ENCODE data around the gene FKBP8.

The FKBP8 gene

DNA sequence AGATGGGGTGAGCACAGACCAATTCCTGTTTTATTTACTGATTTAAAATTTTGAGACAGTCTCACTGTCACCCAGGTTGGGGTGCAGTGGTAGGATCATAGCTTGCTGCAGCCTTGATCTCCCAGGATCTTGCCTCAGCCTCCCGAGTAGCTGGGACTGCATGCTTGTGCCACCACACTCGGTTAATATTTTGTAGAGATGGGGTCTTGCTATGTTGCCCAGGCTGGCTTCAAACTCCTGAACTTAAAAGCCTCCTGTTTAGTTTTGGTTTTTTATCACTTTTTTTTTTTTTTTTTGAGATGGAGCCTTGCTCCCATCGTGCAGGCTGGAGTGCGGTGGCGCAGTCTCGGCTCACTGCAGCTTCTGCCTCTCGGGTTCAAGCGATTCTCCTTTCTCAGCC lies 33.0 kb upstream of the FKBP8 start:
- TF ChIP-seq POLR2A (IDR thresholded peaks at IDR 0.05; ENCODE audit: extremely low read depth, insufficient read length) = no peak
- TF ChIP-seq, protein P1, sequence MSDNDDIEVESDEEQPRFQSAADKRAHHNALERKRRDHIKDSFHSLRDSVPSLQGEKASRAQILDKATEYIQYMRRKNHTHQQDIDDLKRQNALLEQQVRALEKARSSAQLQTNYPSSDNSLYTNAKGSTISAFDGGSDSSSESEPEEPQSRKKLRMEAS (IDR thresholded peaks at IDR 0.05; ENCODE audit: low read depth, low read length) = no peak
- no peak for TF ChIP-seq MYC (IDR thresholded peaks at IDR 0.05; ENCODE audit: low read depth, low read length)
- no peak for TF ChIP-seq CTCF (IDR thresholded peaks at IDR 0.05; ENCODE audit: low read depth, low read length)
- no peak overlapping the region for H3K4me3 ChIP-seq (ENCODE audit: low read depth, low read length)
- DNase-seq (ENCODE audit: low read depth) = no peak

DNA sequence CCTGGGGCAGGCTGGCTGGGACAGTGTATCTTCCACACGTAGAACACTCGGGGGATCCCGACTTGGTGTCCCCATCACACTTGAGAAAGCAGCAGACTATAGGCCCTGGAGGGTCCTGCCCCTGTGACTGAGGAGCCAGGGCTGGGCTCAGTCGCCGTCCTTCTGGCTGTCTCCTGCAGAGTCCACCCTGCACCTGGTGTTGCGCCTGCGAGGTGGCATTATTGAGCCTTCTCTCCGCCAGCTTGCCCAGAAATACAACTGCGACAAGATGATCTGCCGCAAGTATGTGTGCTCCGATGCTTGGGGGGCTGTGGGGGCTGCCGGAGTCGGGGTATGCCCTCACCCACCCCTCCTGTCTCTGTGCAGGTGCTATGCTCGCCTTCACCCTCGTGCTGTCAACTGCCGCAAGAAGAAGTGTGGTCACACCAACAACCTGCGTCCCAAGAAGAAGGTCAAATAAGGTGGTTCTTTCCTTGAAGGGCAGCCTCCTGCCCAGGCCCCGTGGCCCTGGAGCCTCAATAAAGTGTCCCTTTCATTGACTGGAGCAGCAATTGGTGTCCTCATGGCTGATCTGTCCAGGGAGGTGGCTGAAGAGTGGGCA lies 31.4 kb upstream of the FKBP8 start:
- no peak for DNase-seq (ENCODE audit: low read depth)

DNA sequence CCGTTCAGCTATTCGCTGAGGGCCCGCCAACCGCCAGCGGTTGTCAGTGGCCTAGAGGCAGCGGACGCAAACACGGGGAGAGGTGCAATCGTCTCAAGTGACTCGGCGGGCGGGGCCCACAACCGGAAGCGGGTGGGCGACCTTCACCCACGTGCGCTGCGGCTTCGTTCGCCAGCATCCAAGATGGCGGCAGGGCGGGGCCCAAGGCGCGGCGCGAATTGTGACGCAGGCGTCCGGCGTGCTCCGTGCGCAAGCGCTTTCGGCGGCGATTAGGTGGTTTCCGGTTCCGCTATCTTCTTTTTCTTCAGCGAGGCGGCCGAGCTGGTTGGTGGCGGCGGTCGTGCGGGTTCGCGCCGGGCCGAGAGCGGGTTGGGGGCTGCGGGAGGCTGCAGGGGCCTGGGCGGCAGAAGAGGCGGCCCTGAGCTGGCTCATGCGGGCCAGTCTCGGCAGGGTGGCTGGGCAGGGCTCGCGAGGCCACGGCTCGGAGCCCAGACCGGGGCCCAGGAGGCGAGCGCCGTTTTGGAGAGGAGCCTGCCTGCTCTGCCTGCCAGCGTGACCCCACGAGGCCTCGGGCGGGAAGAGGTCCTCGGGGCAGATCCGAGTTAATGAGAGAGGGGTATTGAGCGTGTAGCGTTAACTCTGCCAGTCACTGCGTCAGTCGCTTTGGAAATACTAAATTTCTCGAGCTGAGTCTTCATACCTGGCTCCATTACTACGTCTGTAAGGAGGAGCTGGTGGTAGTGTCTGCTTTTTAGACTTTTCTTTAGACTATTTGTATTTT lies 28.4 kb upstream of the FKBP8 start, which contains the start of gene UBA52:
TSS of gene UBA52 (plus strand) at position 294 of the 781 bp plus-strand sequence. CDS start 1,444 bp downstream, outside the sequence.
- H3K4me3 ChIP-seq (ENCODE audit: low read depth, low read length) = peak within 1 kb of the TSS; percentile 100
- TF ChIP-seq CTCF (IDR thresholded peaks at IDR 0.05; ENCODE audit: low read depth, low read length) (no peak), POLR2A (IDR thresholded peaks at IDR 0.05; ENCODE audit: extremely low read depth, insufficient read length) (peak; percentile 91), MYC (IDR thresholded peaks at IDR 0.05; ENCODE audit: low read depth, low read length) (peak; percentile 99)
- TF ChIP-seq, protein P1 (IDR thresholded peaks at IDR 0.05; ENCODE audit: low read depth, low read length) = peak; percentile 100
- DNase-seq (ENCODE audit: low read depth) = peak; percentile 98

More for the DNA sequence above, 31.4 kb upstream of the FKBP8 start:
- H3K4me3 ChIP-seq (ENCODE audit: low read depth, low read length) = no peak overlapping the region
- TF ChIP-seq MYC (IDR thresholded peaks at IDR 0.05; ENCODE audit: low read depth, low read length) (no peak), POLR2A (IDR thresholded peaks at IDR 0.05; ENCODE audit: extremely low read depth, insufficient read length) (no peak), CTCF (IDR thresholded peaks at IDR 0.05; ENCODE audit: low read depth, low read length) (no peak)
- TF ChIP-seq, protein P1 (IDR thresholded peaks at IDR 0.05; ENCODE audit: low read depth, low read length) = no peak

DNA sequence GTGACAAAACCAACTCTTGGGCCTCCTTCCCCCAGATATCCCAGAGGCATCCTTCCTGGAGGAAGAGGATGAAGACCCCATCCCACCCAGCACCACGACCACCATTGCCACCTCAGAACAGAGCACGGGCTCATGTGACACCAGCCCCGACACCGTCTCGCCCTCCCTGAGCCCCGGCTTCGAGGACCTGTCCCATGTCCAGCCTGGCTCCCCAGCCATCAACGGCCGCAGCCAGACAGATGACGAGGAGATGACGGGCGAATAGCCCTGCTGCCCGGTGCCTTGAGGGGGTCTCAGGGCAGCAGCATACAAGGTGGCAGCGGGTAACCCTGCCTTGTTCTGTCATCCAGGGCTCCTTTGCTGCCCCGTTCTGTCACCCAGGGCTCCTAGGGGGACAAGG lies 25.0 kb upstream of the FKBP8 start:
- TF ChIP-seq, protein P1 (IDR thresholded peaks at IDR 0.05; ENCODE audit: low read depth, low read length) = no peak
- DNase-seq (ENCODE audit: low read depth) = no peak
- H3K4me3 ChIP-seq (ENCODE audit: low read depth, low read length) = no peak overlapping the region

DNA sequence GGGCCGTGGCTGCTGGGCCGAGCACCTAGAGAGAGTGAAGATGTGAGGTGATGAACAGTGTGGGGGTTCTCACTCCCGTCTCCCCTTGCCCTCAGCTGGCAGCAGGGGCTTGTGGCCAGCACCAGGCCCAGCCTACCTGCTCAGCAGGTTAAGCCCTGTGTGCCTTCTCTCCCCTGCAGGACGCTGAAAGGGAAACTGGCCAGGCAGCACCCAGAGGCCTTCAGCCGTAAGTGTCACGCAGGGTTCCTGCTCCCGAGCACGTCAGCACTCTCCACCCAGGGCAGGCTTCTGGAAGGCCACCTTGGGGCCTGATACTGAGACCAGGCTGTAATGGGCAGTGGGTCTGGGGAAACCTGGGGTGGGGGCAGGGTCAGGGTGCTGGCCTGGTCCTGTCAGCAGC lies 23.6 kb upstream of the FKBP8 start:
- no peak overlapping the region for H3K4me3 ChIP-seq (ENCODE audit: low read depth, low read length)
- TF ChIP-seq MYC (IDR thresholded peaks at IDR 0.05; ENCODE audit: low read depth, low read length) (no peak), CTCF (IDR thresholded peaks at IDR 0.05; ENCODE audit: low read depth, low read length) (no peak)
- TF ChIP-seq, protein P1 (IDR thresholded peaks at IDR 0.05; ENCODE audit: low read depth, low read length) = no peak
- no peak for DNase-seq (ENCODE audit: low read depth)

GRCh38 chr19:18562086-18562485 lies 18.7 kb upstream of the FKBP8 start:
- no peak for TF ChIP-seq CTCF (IDR thresholded peaks at IDR 0.05; ENCODE audit: low read depth, low read length)
- no peak for TF ChIP-seq MYC (IDR thresholded peaks at IDR 0.05; ENCODE audit: low read depth, low read length)
- TF ChIP-seq POLR2A (IDR thresholded peaks at IDR 0.05; ENCODE audit: extremely low read depth, insufficient read length) = no peak
- TF ChIP-seq, protein P1 (IDR thresholded peaks at IDR 0.05; ENCODE audit: low read depth, low read length) = no peak
- DNase-seq (ENCODE audit: low read depth) = no peak
- H3K4me3 ChIP-seq (ENCODE audit: low read depth, low read length) = no peak overlapping the region
